H1 (cell line): ENCODE results near the gene OR6K6. TPM values are rescaled to one million over a fixed set of nuclear protein-coding genes. Genes with fewer than 3 reads are reported as not detected.
A peak's percentile ranks its signal among the peaks of the same experiment; 100 is the strongest.

ENCODE experiments used
- CTCF ChIA-PET: fragments of 300-600 bp; sonication (Branson Sonifier 250); formaldehyde crosslinking; loops from one replicate; lab custom pipeline; 2021; ENCODE audit not compliant: partially characterized antibody; lab: Charles Lee
- POLR2A ChIA-PET: fragments of 300-600 bp; sonication (Branson Sonifier 250); formaldehyde crosslinking; loops from one replicate; lab custom pipeline; 2021; ENCODE audit warnings: inconsistent platforms; ENCODE audit not compliant: partially characterized antibody; lab: Charles Lee
- DNase-seq, 2 experiments: peaks; one replicate each; pipeline versions ENCODE4 v3.0.0 to v3.0.0-alpha.2; 2010 to 2022; ENCODE audit warnings: low spot score in 2 of 2, low read depth in 1 of 2, mixed read lengths in 1 of 2
- FAIRE-seq: peaks from 2 replicates; lab custom pipeline; 2011; peaks lifted over from hg19 to GRCh38; lab: Jason Lieb, UNC
- H2AFZ ChIP-seq: 2 replicates; pipeline ENCODE4 v1.8.1; 2012; ENCODE audit warnings: low read length, inconsistent platforms
- H2AK5ac ChIP-seq: 2 replicates; pipeline ENCODE4 v1.6.1; 2013; ENCODE audit warnings: low read depth, low read length
- H2BK120ac ChIP-seq: replicated peaks from 2 replicates; pipeline ENCODE3; 2013; ENCODE audit warnings: low read depth, low read length, inconsistent platforms
- H2BK12ac ChIP-seq: 2 replicates; pipeline ENCODE4 v1.6.1; 2013; ENCODE audit warnings: low read depth, low read length
- H2BK15ac ChIP-seq: 2 replicates; pipeline ENCODE4 v1.6.1; 2013; ENCODE audit warnings: low read length
- H2BK20ac ChIP-seq: 2 replicates; pipeline ENCODE4 v1.6.1; 2013; ENCODE audit warnings: low read length
- H2BK5ac ChIP-seq: 2 replicates; pipeline ENCODE4 v1.6.1; 2013; ENCODE audit warnings: low read depth, low read length
- H3K14ac ChIP-seq: 2 replicates; pipeline ENCODE4 v1.6.1; 2013; ENCODE audit warnings: inconsistent platforms; ENCODE audit not compliant: insufficient read length
- H3K18ac ChIP-seq: 2 replicates; pipeline ENCODE4 v1.6.1; 2013; ENCODE audit warnings: low read length; ENCODE audit errors: extremely low read depth
- H3K23ac ChIP-seq: 2 replicates; pipeline ENCODE4 v1.6.1; 2013; ENCODE audit warnings: inconsistent platforms; ENCODE audit not compliant: insufficient read length
- H3K23me2 ChIP-seq: 2 replicates; pipeline ENCODE4 v1.6.1; 2013; ENCODE audit warnings: low read depth, low read length
- H3K27ac ChIP-seq: 2 replicates; pipeline ENCODE4 v1.6.1; 2011; ENCODE audit warnings: low read depth, low read length, inconsistent platforms
- H3K27me3 ChIP-seq, 4 experiments: replicated peaks in 1 of 4; 1 replicate in 1 of 4; 2 replicates in 3 of 4; pipeline versions ENCODE4 v1.6.1 to v1.8.1; 2011 to 2013; ENCODE audit warnings: low read length in 3 of 4, mild to moderate bottlenecking in 3 of 4, inconsistent platforms in 2 of 4, mixed read lengths in 2 of 4, moderate library complexity in 1 of 4; ENCODE audit not compliant: control insufficient read depth in 3 of 4, insufficient read depth in 3 of 4; ENCODE audit errors: extremely low read depth in 1 of 4
- H3K36me3 ChIP-seq, 4 experiments: 2 replicates each; pipeline versions ENCODE4 v1.6.1 to v1.8.1; 2011 to 2013; ENCODE audit warnings: mild to moderate bottlenecking in 4 of 4, low read length in 3 of 4, moderate library complexity in 2 of 4, control low read depth in 1 of 4, inconsistent platforms in 1 of 4; ENCODE audit not compliant: insufficient read depth in 4 of 4, control insufficient read depth in 2 of 4
- H3K4ac ChIP-seq: replicated peaks from 2 replicates; pipeline ENCODE3; 2013; ENCODE audit warnings: low read length, low read depth, mixed read lengths, inconsistent platforms; ENCODE audit not compliant: insufficient read length
- H3K4me1 ChIP-seq, 4 experiments: replicated peaks in 1 of 4; 1 replicate in 1 of 4; 2 replicates in 3 of 4; pipeline versions ENCODE4 v1.6.1 to v1.8.1; 2011 to 2013; ENCODE audit warnings: low read length in 3 of 4, inconsistent platforms in 2 of 4, mixed read lengths in 1 of 4; ENCODE audit not compliant: insufficient read depth in 4 of 4, control insufficient read depth in 3 of 4
- H3K4me2 ChIP-seq, 2 experiments: 2 replicates each; pipeline versions ENCODE4 v1.6.1 to v1.8.1; 2011 to 2013; ENCODE audit warnings: low read depth in 2 of 2, low read length in 2 of 2, control low read depth in 1 of 2, inconsistent platforms in 1 of 2, mild to moderate bottlenecking in 1 of 2; ENCODE audit not compliant: insufficient read depth in 1 of 2
- H3K4me3 ChIP-seq, 4 experiments: fragments of 200-600, 300-600 bp in 1 of 4; sonication (generic), shearing (Covaris generic), sonication (Bioruptor Twin) in 1 of 4; 2 replicates each; pipeline versions ENCODE4 v1.5.1 to v1.8.1; 2011 to 2016; ENCODE audit warnings: low read length in 4 of 4, low read depth in 3 of 4, control low read depth in 2 of 4, inconsistent platforms in 2 of 4, mild to moderate bottlenecking in 2 of 4, mixed read lengths in 1 of 4, moderate library complexity in 1 of 4; ENCODE audit not compliant: insufficient read depth in 2 of 4; ENCODE audit errors: extremely low read depth in 1 of 4
- H3K56ac ChIP-seq: replicated peaks from 2 replicates; pipeline ENCODE3; 2013; ENCODE audit warnings: low read depth, mild to moderate bottlenecking, mixed read lengths, low read length, inconsistent platforms; ENCODE audit not compliant: insufficient read length
- H3K79me1 ChIP-seq: 2 replicates; pipeline ENCODE4 v1.6.1; 2013; ENCODE audit warnings: low read depth, low read length, control low read depth
- H3K79me2 ChIP-seq, 2 experiments: 2 replicates each; pipeline versions ENCODE4 v1.6.1 to v1.8.1; 2012 to 2013; ENCODE audit warnings: low read length in 2 of 2, mild to moderate bottlenecking in 2 of 2, inconsistent platforms in 1 of 2; ENCODE audit not compliant: insufficient read depth in 2 of 2, control insufficient read depth in 1 of 2
- H3K9ac ChIP-seq, 4 experiments: replicated peaks in 1 of 4; 1 replicate in 1 of 4; 2 replicates in 3 of 4; pipeline versions ENCODE4 v1.6.1 to v1.8.1; 2011 to 2013; ENCODE audit warnings: low read depth in 3 of 4, low read length in 3 of 4, control low read depth in 2 of 4, mild to moderate bottlenecking in 2 of 4, moderate library complexity in 2 of 4, inconsistent platforms in 1 of 4; ENCODE audit errors: extremely low read depth in 1 of 4
- H3K9me3 ChIP-seq, 2 experiments: 2 replicates each; pipeline versions ENCODE4 v1.6.1 to v1.8.1; 2012 to 2013; ENCODE audit warnings: mild to moderate bottlenecking in 2 of 2, moderate library complexity in 2 of 2, control low read depth in 1 of 2, inconsistent platforms in 1 of 2, low read depth in 1 of 2, low read length in 1 of 2, mixed read lengths in 1 of 2; ENCODE audit not compliant: insufficient read depth in 2 of 2
- H4K20me1 ChIP-seq, 2 experiments: replicated peaks in 1 of 2; 2 replicates each; pipeline versions ENCODE3 to v1.8.1; 2011 to 2013; ENCODE audit warnings: inconsistent platforms in 2 of 2, low read length in 2 of 2, mild to moderate bottlenecking in 1 of 2; ENCODE audit not compliant: insufficient read depth in 2 of 2, control insufficient read depth in 1 of 2
- H4K5ac ChIP-seq: 2 replicates; pipeline ENCODE4 v1.6.1; 2013; ENCODE audit warnings: low read length, low read depth, mixed read lengths, inconsistent platforms; ENCODE audit not compliant: insufficient read length
- H4K8ac ChIP-seq: 2 replicates; pipeline ENCODE4 v1.8.0; 2013; ENCODE audit warnings: mild to moderate bottlenecking, moderate library complexity, low read length, inconsistent platforms; ENCODE audit not compliant: insufficient read depth; ENCODE audit errors: extremely low read depth
- H4K91ac ChIP-seq: replicated peaks from 2 replicates; pipeline ENCODE3; 2013; ENCODE audit warnings: low read length, mixed read lengths, inconsistent platforms; ENCODE audit not compliant: insufficient read length
- BRCA1 ChIP-seq: IDR thresholded peaks from 2 replicates; pipeline ENCODE4 v1.6.1; 2012; ENCODE audit warnings: low read depth, low read length, improper control_type of control experiment
- CHD2 ChIP-seq: IDR thresholded peaks from 2 replicates; pipeline ENCODE4 v1.6.1; 2012; ENCODE audit warnings: low read length, improper control_type of control experiment
- EGR1 ChIP-seq: IDR thresholded peaks from 2 replicates; pipeline ENCODE4 v1.6.1; 2011; ENCODE audit warnings: low read depth, low read length, borderline replicate concordance
- EP300 ChIP-seq, 2 experiments: IDR thresholded peaks; 1 replicate in 1 of 2; 2 replicates in 1 of 2; pipeline ENCODE4 v1.6.1; 2011 to 2012; ENCODE audit warnings: low read depth in 2 of 2, low read length in 2 of 2, mild to moderate bottlenecking in 2 of 2, borderline replicate concordance in 1 of 2, inconsistent platforms in 1 of 2, moderate library complexity in 1 of 2
- EZH2 ChIP-seq: fragments of 200-600 bp; sonication (generic); IDR thresholded peaks from 2 replicates; pipeline ENCODE4 v1.7.1; 2012; ENCODE audit warnings: low read depth, mild to moderate bottlenecking, moderate library complexity, low read length, inconsistent platforms; ENCODE audit not compliant: severe bottlenecking
- KDM4A ChIP-seq: IDR thresholded peaks from one replicate; pipeline ENCODE4 v1.7.1; 2012; ENCODE audit warnings: low read depth, mild to moderate bottlenecking, moderate library complexity, low read length, inconsistent platforms; ENCODE audit not compliant: severe bottlenecking
- NRF1 ChIP-seq: IDR thresholded peaks from 2 replicates; pipeline ENCODE4 v1.6.1; 2011; ENCODE audit warnings: mild to moderate bottlenecking, low read depth, low read length, improper control_type of control experiment
- SAP30 ChIP-seq: fragments of 300-600 bp; sonication (generic); IDR thresholded peaks from 2 replicates; pipeline ENCODE4 v1.7.1; 2012; ENCODE audit warnings: low read length, moderate library complexity, mild to moderate bottlenecking, inconsistent platforms; ENCODE audit not compliant: insufficient read depth, insufficient replicate concordance
- SIRT6 ChIP-seq: IDR thresholded peaks from one replicate; pipeline ENCODE4 v1.7.1; 2012; ENCODE audit warnings: low read length, inconsistent platforms
- TAF1 ChIP-seq: IDR thresholded peaks from 2 replicates; pipeline ENCODE4 v1.6.1; 2011; ENCODE audit warnings: mild to moderate bottlenecking, low read depth, low read length
- TAF7 ChIP-seq: optimal IDR thresholded peaks from 2 replicates; pipeline ENCODE3; 2011; ENCODE audit warnings: low read depth, mild to moderate bottlenecking, inconsistent platforms, low read length, moderate library complexity, borderline replicate concordance
- TCF12 ChIP-seq: IDR thresholded peaks from 2 replicates; pipeline ENCODE4 v1.6.1; 2011; ENCODE audit warnings: low read depth, mild to moderate bottlenecking, low read length
- WGBS, 2 experiments: shearing (Covaris generic) in 1 of 2; methylation state at CpG; one replicate each; pipeline versions ENCODE4 v1.1.6 to v1.1.7; 2013 to 2015; ENCODE audit warnings: low lambda C conversion rate in 2 of 2, mixed read lengths in 2 of 2, inconsistent platforms in 1 of 2, low coverage in 1 of 2, missing lambda C conversion rate in 1 of 2; ENCODE audit not compliant: insufficient replicate concordance in 2 of 2, insufficient coverage in 1 of 2, insufficient read length in 1 of 2; ENCODE audit errors: extremely low coverage in 1 of 2, missing lambda C conversion rate in 1 of 2; 5-methylcytosine and 5-hydroxymethylcytosine counted together
- polyA plus RNA-seq, 7 experiments: library from polyadenylated mRNA; depleted of rRNA in 3 of 7; stranded (reverse) in 5 of 7; unstranded in 2 of 7; fragments of >200 nt in 5 of 7; fragments of 200-250 nt in 2 of 7; gene quantifications; 1 replicate in 5 of 7; 2 replicates in 1 of 7; 4 replicates in 1 of 7; pipeline versions ENCODE4 v1.2.1 to v1.2.3, GENCODE V29; 2011 to 2013; ENCODE audit warnings: missing spikeins in 2 of 7, mixed read lengths in 2 of 7
- total RNA-seq: library from RNA; stranded (reverse); fragmentation: NEBNext Ultra II Directional; extraction: Animal tissue kit (Norgen Biotek cat#: 25700); gene quantifications from 2 replicates; pipeline ENCODE4 v1.2.1, GENCODE V29; 2021
- TF ChIP-seq, protein P1 (sequence below): IDR thresholded peaks from 2 replicates; pipeline ENCODE4 v1.6.1; 2012; ENCODE audit warnings: inconsistent platforms

Gene OR6K6
- total and polyA plus RNA-seq, 2 of the 8 experiments (the other 6 are each of a cell fraction or from before 2014, with no cell fraction given): not detected

- no peak overlapping the region for H2BK15ac ChIP-seq
- no peak overlapping the region for H2BK120ac ChIP-seq
- H3K36me3 ChIP-seq: no peaks in the 10 kb centered on the region
- no peak overlapping the region for H3K23ac ChIP-seq
- no peak overlapping the region for H3K4me3 ChIP-seq
- H2AFZ ChIP-seq: 0 out of 2 replicates have a peak overlapping the region, but pooled peaks have one; percentile 10
- H3K27me3 ChIP-seq: no peaks in the 10 kb centered on the region
- FAIRE-seq (no peak), DNase-seq (no peak)
- H3K23me2 ChIP-seq: 0 out of 2 replicates have a peak, but pooled peaks cover 2% of the 10 kb centered on the region
- H4K5ac ChIP-seq: no peak overlapping the region
- H3K18ac ChIP-seq: no peak overlapping the region
- no peak overlapping the region for H2BK12ac ChIP-seq
- H2AK5ac ChIP-seq: no peak overlapping the region
- no peak overlapping the region for H2BK5ac ChIP-seq
- H3K9me3 ChIP-seq: no peaks in the 10 kb centered on the region
- no peak overlapping the region for H4K8ac ChIP-seq
- no peak overlapping the region for H3K9ac ChIP-seq
- H4K91ac ChIP-seq: no peak overlapping the region
- POLR2A ChIA-PET: no interaction called here
- H2BK20ac ChIP-seq: no peak overlapping the region
- CTCF ChIA-PET: interaction anchor here (1.6 kb wide), 1 partner anchor 10 kb away, joined by 6 read pairs; no protein-coding TSS in a partner anchor
- no peak overlapping the region for H3K27ac ChIP-seq
- no peaks in the 10 kb centered on the region for H3K79me1 ChIP-seq
- 30% methylated on average over 1 of the region's 1 CpG; no CpG with 5 or more reads in 1 of the 2 experiments for WGBS, 2 experiments
- no peak overlapping the region for H3K56ac ChIP-seq
- H3K4me2 ChIP-seq: no peak overlapping the region
- no peak overlapping the region for H3K14ac ChIP-seq
- H4K20me1 ChIP-seq: no peaks in the 10 kb centered on the region
- H3K79me2 ChIP-seq: no peaks in the 10 kb centered on the region
- H3K4ac ChIP-seq: no peak overlapping the region
- H3K4me1 ChIP-seq: no peaks in the 10 kb centered on the region
- TF ChIP-seq EGR1: no peak
- TF ChIP-seq CHD2: no peak
- TF ChIP-seq EZH2: no peak
- TF ChIP-seq, protein P1, sequence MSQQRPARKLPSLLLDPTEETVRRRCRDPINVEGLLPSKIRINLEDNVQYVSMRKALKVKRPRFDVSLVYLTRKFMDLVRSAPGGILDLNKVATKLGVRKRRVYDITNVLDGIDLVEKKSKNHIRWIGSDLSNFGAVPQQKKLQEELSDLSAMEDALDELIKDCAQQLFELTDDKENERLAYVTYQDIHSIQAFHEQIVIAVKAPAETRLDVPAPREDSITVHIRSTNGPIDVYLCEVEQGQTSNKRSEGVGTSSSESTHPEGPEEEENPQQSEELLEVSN: no peak
- no peak for TF ChIP-seq BRCA1
- TF ChIP-seq TAF7: no peak
- no peak for TF ChIP-seq NRF1
- TF ChIP-seq SAP30: no peak
- TF ChIP-seq TAF1: no peak
- no peak for TF ChIP-seq TCF12
- TF ChIP-seq KDM4A: no peak
- no peak for TF ChIP-seq SIRT6
- TF ChIP-seq EP300 (IDR thresholded peaks at IDR 0.05; ENCODE audit: borderline replicate concordance in 1 of 2, low read depth in 2 of 2, low read length in 2 of 2): no peak
Observed at GRCh38 chr1:158803678-158804077, 49.2 kb downstream of the OR6K6 start.
